ENCODE data around the gene SNUPN. TPM values are rescaled to one million over a fixed set of nuclear protein-coding genes. Genes with fewer than 3 reads are reported as not detected.

SNUPN gene
- total and polyA plus RNA-seq, 2 of the 8 experiments (the other 6 are each of a cell fraction or from before 2014, with no cell fraction given), result 13.3 to 28.2 TPM

- TF ChIP-seq GTF2F1 (IDR thresholded peaks at IDR 0.05; ENCODE audit: borderline replicate concordance, low read depth, low read length) (no peak), SUZ12 (IDR thresholded peaks at IDR 0.05; ENCODE audit: low read length) (no peak), HDAC2 (IDR thresholded peaks at IDR 0.05; ENCODE audit: borderline replicate concordance in 1 of 2, low read depth in 2 of 2, low read length in 2 of 2) (no peak), TEAD4 (IDR thresholded peaks at IDR 0.05; ENCODE audit: low read depth, low read length) (no peak), SP1 (IDR thresholded peaks at IDR 0.05; ENCODE audit: low read depth, low read length) (no peak), BCL11A (IDR thresholded peaks at IDR 0.05; ENCODE audit: low read depth in 2 of 2, low read length in 2 of 2) (no peak), SIX5 (IDR thresholded peaks at IDR 0.05; ENCODE audit: low read depth, low read length) (no peak)
Measured at GRCh38 chr15:75662823-75663519, 37.4 kb upstream of the SNUPN start (continued).

Data from H1 (cell line).